Left renal pelvis (tissue), 4 donors: ENCODE measurements around the gene CYB5RL. TPM values are rescaled to one million over a fixed set of nuclear protein-coding genes. Genes with fewer than 3 reads are reported as not detected.
"Not testable (repeated sequence)": the region's sequence is repeated elsewhere in the genome, so short reads cannot be mapped to it uniquely, and the experiment has no call there.

Experiments used
- DNase-seq, 4 donors: peaks; one replicate each; pipeline ENCODE4 v3.0.0-alpha.2; 2013; ENCODE audit warnings: low read depth in 4 of 4, low spot score in 3 of 4
- polyA plus RNA-seq, 4 donors: library from polyadenylated mRNA; unstranded; fragments of 120-200 nt; gene quantifications; one replicate each; pipeline ENCODE4 v1.2.1, GENCODE V29; 2013; ENCODE audit not compliant: insufficient read length in 4 of 4

CYB5RL gene
- polyA plus RNA-seq, 4 donors: 6.9 to 8.1 (median 7.7) TPM

DNA sequence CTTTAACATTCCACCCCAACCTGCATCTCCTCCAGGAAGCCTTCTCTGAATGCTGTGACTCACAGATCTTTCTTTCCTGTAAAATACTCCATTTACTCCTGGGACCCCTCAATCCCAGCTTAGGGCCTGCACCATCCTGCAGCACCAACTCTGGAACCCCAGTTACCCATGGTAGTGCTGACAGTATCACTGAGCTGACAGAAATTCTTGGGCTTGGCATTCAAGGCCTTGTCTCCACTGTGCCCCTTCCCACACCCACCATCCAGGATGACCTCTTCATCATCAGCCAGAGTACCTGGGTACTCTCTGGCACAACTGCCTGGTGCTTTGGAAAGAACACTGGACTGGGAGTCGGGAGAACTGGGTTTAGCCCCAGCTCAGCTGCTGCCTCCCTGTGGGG lies 8.3 kb downstream of the CYB5RL start:
- no peak for DNase-seq

DNA sequence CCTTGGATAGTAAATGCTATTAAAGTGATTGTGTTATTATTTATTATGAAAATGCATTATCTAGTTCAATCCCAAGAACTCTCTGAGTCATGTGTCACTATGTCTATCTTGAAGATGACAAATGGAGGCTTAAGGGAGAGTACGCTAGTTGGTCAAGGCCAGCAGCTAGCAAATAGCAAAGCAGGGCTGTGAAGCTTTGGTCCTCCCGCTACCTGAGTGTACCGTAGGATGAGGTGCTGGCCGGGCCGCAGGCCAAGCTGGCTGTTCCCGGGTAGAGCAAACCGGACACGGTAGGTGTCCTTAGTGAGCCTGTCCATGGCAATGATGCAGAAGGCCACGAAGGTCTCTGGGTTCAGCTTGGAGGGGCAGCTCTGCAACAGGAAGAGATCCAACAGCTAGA lies 9.3 kb downstream of the CYB5RL start:
- no peak for DNase-seq

DNA sequence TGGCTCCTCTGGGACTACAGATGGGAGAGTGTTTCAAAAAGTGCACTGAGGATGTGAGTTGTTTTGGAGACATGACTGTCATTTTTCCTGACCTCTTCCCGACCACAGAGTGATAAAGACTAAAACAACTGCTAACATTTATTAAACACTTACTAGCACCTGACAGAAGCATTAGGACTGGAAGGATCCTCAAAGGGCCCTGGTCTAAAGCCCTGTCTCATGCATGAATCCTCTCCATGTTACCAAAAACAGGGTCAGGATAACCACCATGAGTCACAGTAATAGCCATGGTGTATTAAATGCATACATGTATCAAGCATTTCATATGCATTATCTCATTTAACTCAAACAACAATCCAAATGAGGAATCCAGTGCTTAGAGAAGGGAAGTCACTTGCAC lies 11.5 kb downstream of the CYB5RL start:
- no peak for DNase-seq

DNA sequence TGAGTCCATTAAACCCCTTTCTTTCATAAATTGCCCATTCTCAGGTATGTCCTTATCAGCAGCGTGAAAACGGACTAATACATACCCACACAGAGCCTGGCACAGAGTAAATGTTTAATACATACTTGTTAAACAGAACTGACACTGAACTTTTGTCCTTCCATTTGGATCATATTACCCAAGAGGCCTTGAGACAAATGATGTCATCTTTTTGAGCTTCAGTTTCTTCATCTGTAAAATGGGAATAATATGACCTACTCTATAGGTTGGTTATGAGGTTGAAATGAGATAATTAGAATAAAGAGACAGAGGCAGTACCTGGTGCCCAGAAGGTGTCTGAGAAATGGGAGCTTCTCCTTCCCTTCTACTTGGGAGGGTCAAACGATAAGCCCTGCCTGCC lies 13.8 kb downstream of the CYB5RL start:
- no peak for DNase-seq

DNA sequence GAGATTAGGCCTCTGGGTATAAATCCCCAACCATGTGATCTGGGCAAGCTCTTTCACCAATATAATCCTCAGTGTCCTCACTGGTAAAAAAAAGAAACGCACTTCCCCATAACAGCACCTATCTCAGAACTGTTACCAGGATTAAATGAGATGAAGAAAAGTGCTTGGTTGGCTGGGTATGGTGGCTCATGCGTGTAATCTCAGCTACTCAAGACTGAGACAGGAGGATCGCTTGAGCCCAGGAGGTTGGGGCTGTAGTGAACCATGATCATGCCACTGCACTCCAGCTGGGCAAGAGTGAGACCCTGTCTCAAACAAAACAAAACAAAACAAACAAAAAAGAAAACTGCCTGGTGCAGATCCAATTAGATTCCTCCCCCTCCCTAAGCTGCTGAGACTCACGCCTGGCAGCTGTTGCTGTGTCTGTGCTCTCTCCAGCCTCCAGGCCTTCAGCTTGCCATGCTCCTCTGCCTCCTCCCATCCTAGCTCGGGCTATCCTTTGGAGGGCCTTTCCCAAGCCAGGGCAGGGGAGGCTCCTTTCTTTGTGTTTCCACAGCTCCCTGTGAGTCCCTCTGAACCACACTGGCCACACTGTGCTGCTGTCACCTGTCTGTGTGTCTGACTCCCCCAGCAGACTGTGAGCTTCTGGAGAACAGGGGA lies 19.0 kb downstream of the CYB5RL start:
- no peak for DNase-seq

DNA sequence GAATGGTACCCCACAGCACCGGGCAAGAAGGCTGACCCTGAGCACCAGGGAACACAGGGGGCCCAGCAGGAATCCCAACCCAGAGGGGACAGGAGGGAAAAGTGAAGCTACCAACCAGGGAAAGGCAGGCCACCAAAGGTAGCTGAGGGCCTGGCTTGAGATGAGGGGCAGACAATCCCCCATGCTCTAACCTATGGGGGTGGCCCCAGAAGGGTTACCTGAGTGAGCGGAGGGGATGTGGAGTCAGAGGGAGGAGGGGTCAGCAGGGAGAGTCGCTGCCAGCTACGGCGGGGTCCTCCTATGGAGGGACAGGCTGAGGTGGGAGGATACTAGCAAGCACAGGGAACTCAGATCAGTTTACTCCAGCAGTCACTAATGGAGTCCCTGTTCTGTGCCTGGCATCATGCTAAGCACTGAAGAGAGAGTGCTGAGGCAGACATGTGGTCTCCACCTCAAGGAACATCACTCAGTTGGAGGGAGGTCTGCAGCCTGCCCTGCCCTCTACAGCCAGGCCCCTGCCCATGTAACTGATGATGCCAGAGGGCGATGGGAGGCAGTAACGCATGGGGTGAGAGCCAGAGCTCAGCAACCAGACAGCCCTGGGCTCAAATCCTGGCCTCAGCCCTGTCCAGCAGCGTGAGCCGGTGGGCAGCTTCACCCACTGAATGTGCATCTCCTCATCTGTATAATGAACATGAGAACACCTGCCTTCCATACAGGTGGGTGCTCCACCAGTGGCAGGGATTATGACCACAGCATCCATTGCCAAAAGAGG lies 21.3 kb downstream of the CYB5RL start:
- DNase-seq: no peak

DNA sequence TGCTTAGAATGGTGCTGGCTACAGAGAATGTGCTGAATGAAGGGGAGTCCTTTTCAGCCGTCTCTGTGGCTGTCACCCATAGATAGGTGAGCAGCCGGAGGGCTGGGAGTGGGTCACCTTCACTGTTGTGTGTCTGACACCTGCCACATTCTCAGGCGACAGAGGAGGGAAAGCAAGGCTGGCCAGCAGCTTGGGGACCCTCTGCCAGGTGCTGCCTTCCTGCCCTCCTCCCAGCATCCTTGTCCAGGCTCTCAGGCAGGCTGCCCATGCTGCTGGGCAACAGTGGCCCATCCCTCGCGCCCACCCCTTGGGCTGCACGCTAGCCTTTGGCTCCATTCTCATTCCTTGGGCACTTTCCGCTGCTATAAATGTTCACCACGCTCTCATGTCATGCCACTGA lies 22.1 kb downstream of the CYB5RL start:
- no peak for DNase-seq

DNA sequence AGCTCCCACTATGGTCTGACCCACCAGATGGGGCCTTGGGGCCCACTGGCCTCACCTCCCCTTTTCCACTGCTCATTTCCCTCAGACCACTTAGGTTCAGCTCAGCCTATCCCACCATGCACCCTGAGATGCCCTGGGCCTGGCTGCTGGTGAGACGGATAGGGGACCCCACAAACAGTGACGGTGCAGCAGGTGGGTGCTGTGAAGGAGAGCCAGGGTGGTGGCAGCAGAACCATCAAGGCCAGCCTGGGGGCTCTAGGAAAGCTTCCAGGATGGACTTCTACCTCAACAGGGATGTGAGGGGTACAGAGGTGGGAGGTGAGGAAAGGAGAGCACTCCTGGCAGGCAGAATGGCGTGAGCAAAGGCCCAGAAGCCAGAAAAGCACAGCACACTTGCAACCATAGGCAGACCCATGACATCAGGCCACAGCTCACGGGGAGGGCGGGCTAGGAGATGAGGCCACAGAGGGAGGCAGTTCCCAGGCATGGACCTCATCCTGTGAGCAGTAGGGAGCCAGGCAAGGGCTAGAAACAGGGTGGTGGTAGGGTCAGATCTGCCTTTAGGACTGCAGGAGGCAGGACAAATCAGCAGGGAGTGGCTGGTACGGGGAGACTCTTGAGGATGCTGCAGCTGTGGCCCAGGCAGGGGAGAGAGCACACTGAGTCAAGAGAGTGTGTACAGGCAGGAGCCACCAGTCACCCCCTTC lies 23.1 kb downstream of the CYB5RL start:
- DNase-seq: no peak

DNA sequence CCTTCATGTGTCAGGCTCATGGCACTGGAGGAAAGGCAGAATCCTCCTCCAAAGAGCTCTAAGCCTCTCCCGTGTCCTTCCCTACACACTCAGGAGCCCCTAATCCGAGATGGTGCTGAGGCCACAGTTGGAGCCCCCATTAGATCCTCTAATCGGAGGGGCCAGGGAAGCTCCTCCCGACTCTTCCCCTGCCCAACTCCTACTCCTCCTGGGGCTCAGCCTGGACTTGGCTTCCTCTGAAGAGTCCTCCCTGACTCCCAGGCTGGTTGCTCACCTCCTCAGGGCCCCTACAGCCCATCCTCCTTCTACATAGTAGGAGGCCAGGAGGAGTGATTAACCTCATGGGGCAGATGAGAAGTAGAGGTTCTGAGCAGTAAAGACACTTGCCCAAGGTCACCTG lies 25.7 kb downstream of the CYB5RL start:
- no peak for DNase-seq

DNA sequence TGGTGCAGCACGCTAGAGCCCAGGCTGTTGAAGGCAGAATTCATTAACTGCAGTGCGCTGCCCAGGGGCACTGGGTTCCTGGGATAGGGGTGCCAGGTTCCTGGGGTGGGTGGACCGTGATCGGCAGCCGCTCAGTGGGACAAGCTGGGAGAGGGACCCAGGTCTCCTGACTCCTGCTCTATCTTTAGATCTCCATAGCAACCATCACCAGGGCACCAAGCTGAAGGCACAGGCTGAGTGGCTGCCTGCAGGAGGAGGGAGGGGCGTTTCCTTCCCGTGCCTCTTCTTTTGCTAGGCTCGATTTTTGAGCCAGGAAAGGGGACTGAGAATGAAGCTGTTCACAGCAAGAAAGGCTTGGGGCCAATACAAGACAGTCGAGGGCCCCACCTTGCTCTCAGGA lies 26.1 kb downstream of the CYB5RL start:
- DNase-seq: no peak

DNA sequence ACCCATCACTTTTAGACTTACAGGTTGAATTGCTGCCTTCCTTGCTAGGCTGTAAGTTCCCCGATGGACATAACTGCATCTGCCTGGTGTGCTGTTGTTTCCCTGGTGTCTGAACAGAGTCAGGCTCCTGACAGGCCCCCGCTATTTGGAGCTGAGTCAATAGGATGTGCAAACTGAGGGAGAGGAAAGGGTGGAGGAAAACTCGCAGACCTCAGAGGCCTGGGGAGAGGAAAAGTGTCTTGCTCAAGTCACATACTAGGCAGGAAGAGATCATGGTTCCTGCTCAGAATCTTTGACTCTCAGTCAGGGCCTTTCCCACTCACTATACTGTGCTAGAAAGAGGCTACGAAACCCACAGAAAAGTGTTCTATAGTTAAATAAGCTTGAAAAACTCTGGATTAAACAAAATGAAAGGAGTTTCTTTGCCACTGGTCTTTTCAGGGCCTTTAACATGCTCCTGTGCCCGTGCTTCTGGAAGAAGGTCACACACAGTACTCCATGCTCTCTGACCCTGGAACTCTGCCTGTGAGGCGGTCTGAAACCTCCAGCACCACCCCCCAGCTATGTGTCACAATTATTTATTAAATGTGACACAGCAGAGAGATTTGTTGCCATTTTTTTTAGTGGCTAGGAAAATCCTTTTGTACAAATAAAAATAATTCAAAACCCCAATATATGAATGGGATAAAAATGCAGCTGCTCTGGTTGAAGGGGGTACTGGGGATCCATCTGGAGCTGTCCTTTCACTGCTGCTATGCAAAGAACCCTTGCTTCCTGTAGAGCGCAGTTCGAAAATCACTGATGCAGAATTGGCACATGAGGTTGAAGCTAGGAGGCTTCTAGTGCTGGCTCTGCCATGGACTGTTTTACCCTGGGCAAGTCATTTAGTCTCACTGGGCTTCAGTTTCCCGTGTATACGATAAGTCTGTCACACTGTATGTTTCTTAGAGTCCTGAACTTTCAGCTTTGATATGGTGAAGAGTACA lies 26.9 kb downstream of the CYB5RL start:
- no peak for DNase-seq

DNA sequence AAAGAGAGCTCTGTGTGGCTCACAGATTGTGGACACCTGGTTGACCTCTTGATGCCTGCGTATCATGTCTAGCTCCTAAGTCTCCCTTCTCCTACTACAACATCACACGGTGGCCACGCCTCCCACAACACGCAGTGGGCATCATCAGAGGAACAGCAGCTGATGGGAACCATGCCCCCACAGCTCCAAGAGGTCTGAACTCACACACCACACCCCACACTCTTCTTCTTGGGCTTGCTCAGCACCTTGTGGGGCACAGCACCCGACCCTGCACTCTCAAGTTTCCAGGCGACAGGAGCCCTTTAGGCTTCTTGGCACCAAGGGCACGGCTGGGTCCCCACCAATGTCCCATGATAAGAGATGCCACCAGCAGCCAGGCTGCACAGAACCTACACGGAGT lies 28.2 kb downstream of the CYB5RL start:
- no peak for DNase-seq

DNA sequence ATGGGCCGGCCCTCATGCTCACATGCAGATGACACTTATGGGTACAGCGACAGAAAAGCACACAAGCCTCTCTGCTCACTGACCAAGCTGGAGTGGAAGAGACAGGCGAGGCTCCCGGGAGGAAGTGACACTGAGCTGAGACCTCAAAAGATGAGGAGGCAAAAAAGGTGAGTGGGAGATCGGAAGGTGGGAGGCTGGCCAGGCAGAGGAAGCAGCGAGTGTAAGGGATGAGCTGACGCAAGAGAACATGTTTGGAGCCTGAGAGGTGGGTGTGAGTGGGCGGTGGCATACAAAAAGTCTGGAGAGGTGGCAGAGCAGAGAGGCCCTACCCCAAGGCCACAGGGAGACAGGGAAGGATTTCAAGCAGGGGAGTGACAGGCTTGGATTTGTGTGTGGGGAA lies 28.8 kb downstream of the CYB5RL start:
- no peak for DNase-seq

DNA sequence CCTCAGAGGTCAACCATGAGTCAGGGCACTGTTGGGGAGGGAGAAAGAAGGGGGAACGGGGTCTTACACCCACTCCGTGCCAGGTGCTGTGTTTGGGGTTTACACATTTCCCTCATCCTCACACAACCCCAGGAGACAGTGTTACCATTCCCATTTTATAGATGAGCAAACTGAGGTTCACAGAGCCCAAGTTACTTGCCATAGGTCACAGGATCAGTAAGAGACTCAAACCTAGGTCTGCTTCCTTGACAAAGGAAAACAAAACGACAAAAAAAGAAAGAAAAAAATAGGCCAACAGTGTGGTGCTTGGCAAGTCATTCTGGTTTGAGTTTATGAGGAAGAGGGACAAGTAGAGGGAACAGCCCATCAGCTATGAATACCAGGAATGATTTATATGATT lies 30.8 kb downstream of the CYB5RL start:
- no peak for DNase-seq

DNA sequence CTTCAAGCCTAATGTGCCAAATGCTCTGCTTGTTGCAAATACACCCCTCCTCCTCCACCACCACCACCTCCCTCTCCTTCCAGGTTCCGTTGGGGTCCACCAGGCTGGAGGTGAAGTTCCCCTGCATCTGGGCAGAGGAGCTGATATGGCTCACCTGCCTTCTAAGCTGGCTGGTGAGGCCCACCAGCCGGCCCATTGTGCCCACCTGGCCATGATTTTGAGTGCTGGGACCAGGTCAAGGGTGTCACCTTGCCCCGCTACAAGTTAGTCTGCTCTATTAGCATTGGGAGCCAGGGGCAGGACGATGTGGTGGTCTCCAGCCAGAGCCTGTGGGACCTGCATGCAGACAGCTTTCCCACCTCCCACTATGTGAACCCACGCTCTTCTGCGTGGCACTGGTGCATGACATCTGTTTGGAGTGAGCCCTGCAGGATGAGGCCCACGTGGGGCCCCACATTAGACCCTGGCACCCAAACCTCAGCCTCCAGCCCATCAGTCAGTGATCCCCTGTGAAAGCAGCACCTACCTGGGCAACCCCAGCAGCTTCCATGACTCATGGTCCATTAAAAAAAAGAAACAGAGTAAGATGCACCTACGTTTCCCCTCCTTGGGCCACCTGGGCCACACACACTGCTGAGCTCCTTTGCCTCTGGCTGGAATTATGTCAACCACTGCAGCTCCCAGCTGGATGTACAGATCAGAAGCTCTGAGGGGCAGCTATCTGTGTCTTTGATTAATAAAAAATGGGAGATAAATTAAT lies 31.4 kb downstream of the CYB5RL start:
- DNase-seq: no peak

DNA sequence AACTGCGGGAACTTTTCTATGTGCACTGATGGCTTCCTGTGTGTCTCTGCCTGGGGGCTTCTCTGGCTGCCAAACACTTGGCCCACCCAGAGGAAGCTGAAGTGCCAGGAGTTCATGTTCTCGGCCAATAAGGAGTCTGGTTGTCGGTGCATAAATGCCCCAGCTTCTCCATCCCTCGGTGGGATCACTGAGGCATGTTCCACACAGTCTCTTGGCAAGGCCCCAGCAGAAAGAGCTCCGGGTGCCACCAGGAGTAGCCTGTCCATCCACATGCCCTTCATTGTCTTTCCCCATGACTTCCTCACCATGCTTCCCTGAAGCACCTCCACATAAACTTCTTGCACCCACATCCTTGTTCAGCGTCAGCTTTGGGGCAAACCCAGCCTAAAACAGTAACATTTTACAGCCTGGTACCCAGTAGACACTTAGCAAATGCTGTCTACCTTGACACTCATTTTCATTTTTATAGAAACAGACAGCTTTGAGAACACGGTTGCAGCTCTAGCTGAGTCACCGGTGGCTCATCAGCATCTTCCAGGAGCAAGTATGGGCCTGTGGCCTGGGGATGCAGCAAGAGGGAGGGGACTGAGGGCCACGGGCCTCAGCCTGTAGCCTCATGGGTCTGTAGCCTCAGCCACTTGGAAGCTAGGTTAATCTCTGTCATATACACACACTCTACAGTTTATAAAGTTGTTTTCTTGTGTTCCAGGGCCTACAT lies 32.2 kb downstream of the CYB5RL start:
- no peak for DNase-seq

DNA sequence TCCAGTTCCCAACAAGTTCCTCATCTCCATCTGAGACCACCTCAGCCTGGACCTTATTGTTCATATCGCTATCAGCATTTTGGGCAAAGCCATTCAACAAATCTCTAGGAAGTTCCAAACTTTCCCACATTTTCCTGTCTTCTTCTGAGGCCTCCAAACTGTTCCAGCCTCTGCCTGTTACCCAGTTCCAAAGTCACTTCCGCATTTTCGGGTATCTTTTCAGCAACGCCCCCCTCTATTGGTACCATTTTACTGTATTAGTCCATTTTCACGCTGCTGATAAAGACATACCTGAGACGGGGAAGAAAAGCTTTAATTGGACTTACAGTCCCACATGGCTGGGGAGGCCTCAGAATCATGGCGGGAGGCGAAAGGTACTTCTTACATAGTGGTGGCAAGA lies 33.5 kb downstream of the CYB5RL start:
- not testable (repeated sequence) for DNase-seq

DNA sequence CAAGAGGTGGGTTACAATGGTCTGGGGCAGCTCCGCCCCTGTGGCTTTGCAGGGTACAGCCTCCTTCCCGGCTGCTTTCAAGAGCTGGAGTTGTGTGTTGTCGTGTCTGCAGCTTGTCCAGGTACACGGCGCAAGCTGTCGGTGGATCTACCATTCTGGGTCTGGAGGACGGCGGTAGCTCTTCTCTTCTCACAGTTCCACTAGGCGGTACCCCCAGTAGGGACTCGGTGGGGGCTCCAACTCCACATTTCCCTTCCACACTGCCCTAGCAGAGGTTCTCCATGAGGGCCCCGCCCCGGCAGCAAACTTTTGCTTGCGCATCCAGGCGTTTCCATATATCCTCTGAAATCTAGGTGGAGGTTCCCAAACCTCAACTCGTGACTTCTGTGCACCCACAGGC lies 34.7 kb downstream of the CYB5RL start:
- DNase-seq: no peak

DNA sequence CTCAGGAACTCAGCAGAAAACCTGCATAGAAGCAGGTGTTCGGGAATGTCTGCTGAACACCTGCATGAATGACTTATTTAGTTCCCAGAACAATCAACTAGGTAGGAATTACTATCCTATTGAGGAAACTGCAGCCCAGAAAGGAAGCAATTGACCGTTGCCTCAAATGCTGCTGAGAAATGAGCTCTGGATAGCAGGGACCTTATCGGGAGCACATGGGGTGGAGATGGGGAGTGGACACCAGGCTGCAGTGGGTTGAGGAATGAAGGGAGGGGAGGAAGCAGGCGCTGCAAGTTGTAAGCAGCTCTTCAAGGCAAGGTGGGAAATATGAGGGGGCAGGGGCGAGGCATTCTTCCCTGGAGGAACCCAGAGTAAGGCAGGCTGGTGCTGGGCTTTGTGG lies 36.3 kb downstream of the CYB5RL start:
- no peak for DNase-seq
